Measurements from ENCODE around the gene LRRC66. TPM values are rescaled to one million over a fixed set of nuclear protein-coding genes. Genes with fewer than 3 reads are reported as not detected.

Gene LRRC66
- total RNA-seq, 2 donors from 2014 or later, result 0.08 TPM; not detected in 1

DNA sequence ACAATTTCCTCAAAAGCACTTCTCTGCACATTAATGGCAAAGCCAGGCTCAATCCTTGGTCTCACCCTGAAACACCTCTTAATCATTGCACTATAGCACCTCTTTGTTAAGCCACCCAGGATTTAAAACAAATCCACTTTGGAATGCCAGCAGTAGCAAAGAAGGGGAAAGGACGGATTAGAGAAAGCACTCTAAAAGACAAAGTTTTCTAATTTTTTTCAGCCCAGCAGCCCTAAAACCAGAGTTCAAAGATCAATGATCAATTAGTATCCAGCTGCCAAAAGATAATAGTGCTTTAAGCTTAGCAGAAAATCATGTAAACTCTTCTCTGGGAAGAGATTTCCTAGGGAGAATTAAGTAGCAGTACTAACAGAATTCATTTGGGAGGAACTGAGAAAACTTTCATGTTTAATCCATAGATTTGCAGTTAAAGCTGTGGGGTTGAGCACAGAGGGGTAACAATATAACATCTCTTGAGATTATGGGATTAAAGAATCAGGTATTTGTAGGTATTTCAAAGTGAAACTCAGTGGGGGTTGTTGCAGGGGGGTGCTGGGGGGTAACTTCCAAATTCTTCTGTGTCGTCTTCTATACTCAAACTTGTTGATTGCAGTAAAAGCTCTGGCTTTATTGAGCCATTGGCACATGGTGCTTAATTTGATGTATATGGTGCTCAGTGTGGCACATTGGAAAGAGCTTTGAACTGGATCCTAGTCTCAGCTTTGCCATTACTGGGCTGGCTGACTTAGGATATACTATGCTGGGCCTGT is 61.8 kb downstream of the LRRC66 start:
- no peak for DNase-seq (ENCODE audit: low spot score)
- Histone ChIP-seq H3K36me3 (no peaks in the 10 kb centered on the region), H3K4me3 (no peak overlapping the region), H3K4me1 (no peaks in the 10 kb centered on the region), H3K27ac (no peak overlapping the region), H3K27me3 (no peaks in the 10 kb centered on the region), H3K9me3 (peaks cover 0 to 5% of the 10 kb centered on the region in 2 donors)
- TF ChIP-seq, protein P1, sequence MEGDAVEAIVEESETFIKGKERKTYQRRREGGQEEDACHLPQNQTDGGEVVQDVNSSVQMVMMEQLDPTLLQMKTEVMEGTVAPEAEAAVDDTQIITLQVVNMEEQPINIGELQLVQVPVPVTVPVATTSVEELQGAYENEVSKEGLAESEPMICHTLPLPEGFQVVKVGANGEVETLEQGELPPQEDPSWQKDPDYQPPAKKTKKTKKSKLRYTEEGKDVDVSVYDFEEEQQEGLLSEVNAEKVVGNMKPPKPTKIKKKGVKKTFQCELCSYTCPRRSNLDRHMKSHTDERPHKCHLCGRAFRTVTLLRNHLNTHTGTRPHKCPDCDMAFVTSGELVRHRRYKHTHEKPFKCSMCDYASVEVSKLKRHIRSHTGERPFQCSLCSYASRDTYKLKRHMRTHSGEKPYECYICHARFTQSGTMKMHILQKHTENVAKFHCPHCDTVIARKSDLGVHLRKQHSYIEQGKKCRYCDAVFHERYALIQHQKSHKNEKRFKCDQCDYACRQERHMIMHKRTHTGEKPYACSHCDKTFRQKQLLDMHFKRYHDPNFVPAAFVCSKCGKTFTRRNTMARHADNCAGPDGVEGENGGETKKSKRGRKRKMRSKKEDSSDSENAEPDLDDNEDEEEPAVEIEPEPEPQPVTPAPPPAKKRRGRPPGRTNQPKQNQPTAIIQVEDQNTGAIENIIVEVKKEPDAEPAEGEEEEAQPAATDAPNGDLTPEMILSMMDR (IDR thresholded peaks at IDR 0.05), result no peak

Other genes starting within 250 kb of the LRRC66 start
- 10 to 100 TPM; 22.6 to 26.1 TPM for gene DCUN1D4, start 177.2 kb downstream of the LRRC66 start, total RNA-seq
- 10 to 100 TPM; 34.2 to 63.9 TPM for gene SGCB, start 17.9 kb upstream of the LRRC66 start, total RNA-seq
- gene SPATA18, start 30.9 kb upstream of the LRRC66 start, total RNA-seq, result 1 to 10 TPM; 2.2 to 4.3 TPM